ENCODE measurements around the gene SEZ6. TPM values are rescaled to one million over a fixed set of nuclear protein-coding genes. Genes with fewer than 3 reads are reported as not detected.

Gene SEZ6
- total RNA-seq, 3 donors from 2014 or later = not detected

DNA sequence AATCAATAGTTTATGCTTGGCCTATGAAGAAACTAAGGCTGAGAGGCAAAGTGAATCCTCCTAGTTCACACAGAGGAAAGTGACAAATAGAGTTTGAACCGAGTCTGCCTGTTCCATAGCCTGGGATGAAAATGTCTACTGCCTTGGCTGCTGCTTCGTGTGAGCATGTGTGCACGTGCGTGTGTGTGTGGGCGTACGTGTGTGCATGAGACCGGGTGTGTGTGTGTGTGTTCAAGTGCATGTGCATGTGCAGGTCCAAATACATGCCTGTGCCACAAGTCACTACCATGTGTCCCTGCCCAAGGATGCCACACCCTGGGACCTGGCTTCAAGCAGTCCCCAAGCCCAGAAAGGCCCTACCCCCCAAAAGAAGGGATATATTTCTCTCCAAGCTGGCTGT, 13.6 kb downstream of the SEZ6 start:
- Histone ChIP-seq H3K9me3 (no peaks in the 10 kb centered on the region), H3K27ac (no peak overlapping the region), H3K36me3 (no peaks in the 10 kb centered on the region), H3K27me3 (no peaks in the 10 kb centered on the region), H3K4me3 (no peak overlapping the region), H3K4me1 (no peaks in the 10 kb centered on the region)
- no peak for DNase-seq (ENCODE audit: low spot score in 2 of 2)
- TF ChIP-seq, protein P1, sequence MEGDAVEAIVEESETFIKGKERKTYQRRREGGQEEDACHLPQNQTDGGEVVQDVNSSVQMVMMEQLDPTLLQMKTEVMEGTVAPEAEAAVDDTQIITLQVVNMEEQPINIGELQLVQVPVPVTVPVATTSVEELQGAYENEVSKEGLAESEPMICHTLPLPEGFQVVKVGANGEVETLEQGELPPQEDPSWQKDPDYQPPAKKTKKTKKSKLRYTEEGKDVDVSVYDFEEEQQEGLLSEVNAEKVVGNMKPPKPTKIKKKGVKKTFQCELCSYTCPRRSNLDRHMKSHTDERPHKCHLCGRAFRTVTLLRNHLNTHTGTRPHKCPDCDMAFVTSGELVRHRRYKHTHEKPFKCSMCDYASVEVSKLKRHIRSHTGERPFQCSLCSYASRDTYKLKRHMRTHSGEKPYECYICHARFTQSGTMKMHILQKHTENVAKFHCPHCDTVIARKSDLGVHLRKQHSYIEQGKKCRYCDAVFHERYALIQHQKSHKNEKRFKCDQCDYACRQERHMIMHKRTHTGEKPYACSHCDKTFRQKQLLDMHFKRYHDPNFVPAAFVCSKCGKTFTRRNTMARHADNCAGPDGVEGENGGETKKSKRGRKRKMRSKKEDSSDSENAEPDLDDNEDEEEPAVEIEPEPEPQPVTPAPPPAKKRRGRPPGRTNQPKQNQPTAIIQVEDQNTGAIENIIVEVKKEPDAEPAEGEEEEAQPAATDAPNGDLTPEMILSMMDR (IDR thresholded peaks at IDR 0.05) = no peak
- TF ChIP-seq POLR2A (IDR thresholded peaks at IDR 0.05) = no peak
- TF ChIP-seq POLR2AphosphoS5 (IDR thresholded peaks at IDR 0.05) = no peak
- intact Hi-C loops (cut with DNase I; ENCODE audit: low total_unique reads) = no loop called here

DNA sequence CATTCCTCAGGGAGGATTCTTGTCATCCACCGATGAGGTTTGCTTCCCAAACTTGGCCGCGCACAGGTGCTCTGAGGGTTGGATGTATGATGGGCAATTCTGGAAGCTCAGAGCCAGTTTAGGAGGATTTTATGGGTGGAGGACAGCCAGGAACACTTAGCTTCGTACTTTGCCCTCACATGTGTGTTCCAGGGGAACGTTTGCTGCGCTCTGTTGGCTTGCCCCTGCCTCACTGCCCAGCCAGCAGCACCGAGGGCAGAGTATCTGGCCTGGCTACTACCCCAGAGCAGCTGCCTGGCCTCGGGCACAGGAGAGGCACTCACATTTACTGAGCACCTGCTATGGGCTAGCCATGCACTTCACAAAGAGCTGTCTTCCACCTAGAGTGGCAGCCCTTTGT, 14.1 kb downstream of the SEZ6 start:
- intact Hi-C loops (cut with DNase I; ENCODE audit: low total_unique reads) = no loop called here
- Histone ChIP-seq H3K4me3 (no peak overlapping the region), H3K27me3 (peaks cover 0 to 1% of the 10 kb centered on the region in 2 donors), H3K36me3 (no peaks in the 10 kb centered on the region), H3K27ac (no peak overlapping the region), H3K9me3 (no peaks in the 10 kb centered on the region), H3K4me1 (no peaks in the 10 kb centered on the region)
- TF ChIP-seq POLR2AphosphoS5 (IDR thresholded peaks at IDR 0.05) (no peak), POLR2A (IDR thresholded peaks at IDR 0.05) (no peak)
- TF ChIP-seq, protein P1 (IDR thresholded peaks at IDR 0.05) = no peak
- no peak for DNase-seq (ENCODE audit: low spot score in 2 of 2)

DNA sequence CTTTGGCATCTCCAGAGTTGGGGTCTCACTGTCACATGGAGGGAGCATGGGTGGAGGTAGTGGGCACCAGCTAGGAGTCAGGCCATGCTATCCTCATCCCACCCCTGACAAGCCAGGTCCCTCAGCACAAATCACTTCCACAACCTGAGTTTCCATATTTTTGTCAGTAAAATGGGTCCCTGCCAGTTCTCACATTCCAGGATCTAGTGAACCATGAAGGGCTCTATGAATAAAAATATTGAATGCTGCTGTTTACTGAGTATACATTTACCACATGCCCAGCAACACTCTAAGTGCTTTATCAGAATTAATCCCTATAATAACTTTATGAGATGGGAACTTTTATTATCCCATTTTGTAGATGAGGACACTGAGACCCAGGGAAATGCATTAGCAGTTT, 16.8 kb downstream of the SEZ6 start:
- intact Hi-C loops (cut with DNase I; ENCODE audit: low total_unique reads) = no loop called here

DNA sequence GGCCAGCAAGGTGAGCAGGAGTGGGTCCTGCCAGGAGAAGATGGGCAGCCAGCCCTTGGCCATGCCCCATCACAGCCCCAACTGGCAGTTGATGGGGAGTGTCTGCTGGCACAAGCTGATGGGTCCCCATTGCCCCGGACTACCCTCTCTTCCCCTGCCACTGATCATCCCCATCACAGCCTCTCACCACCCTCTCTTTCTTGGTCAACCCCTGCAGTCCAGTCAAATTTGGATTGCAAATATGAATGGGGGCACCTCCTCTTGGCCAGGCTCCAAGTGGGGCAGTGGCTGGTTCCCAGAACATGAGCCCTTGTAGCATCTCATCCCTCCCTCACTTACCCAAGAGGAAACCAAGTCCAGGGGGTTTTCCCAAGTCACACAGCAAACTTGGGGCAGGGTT, 17.4 kb downstream of the SEZ6 start:
- Histone ChIP-seq H3K9me3 (no peaks in the 10 kb centered on the region), H3K27me3 (peaks cover 0 to 13% of the 10 kb centered on the region in 2 donors), H3K4me3 (no peak overlapping the region), H3K36me3 (no peaks in the 10 kb centered on the region), H3K27ac (no peak overlapping the region), H3K4me1 (no peaks in the 10 kb centered on the region)
- no peak for DNase-seq (ENCODE audit: low spot score in 2 of 2)
- TF ChIP-seq POLR2AphosphoS5 (IDR thresholded peaks at IDR 0.05) (no peak), POLR2A (IDR thresholded peaks at IDR 0.05) (no peak)
- TF ChIP-seq, protein P1 (IDR thresholded peaks at IDR 0.05) = no peak
- intact Hi-C loops (cut with DNase I; ENCODE audit: low total_unique reads) = no loop called here

More for the DNA sequence above, 16.8 kb downstream of the SEZ6 start:
- Histone ChIP-seq H3K27ac (no peak overlapping the region), H3K9me3 (no peaks in the 10 kb centered on the region), H3K36me3 (no peaks in the 10 kb centered on the region), H3K4me1 (no peaks in the 10 kb centered on the region), H3K4me3 (no peak overlapping the region), H3K27me3 (peaks cover 0 to 13% of the 10 kb centered on the region in 2 donors)
- no peak for TF ChIP-seq POLR2AphosphoS5 (IDR thresholded peaks at IDR 0.05)
- no peak for TF ChIP-seq POLR2A (IDR thresholded peaks at IDR 0.05)
- DNase-seq (ENCODE audit: low spot score in 2 of 2) = no peak

DNA sequence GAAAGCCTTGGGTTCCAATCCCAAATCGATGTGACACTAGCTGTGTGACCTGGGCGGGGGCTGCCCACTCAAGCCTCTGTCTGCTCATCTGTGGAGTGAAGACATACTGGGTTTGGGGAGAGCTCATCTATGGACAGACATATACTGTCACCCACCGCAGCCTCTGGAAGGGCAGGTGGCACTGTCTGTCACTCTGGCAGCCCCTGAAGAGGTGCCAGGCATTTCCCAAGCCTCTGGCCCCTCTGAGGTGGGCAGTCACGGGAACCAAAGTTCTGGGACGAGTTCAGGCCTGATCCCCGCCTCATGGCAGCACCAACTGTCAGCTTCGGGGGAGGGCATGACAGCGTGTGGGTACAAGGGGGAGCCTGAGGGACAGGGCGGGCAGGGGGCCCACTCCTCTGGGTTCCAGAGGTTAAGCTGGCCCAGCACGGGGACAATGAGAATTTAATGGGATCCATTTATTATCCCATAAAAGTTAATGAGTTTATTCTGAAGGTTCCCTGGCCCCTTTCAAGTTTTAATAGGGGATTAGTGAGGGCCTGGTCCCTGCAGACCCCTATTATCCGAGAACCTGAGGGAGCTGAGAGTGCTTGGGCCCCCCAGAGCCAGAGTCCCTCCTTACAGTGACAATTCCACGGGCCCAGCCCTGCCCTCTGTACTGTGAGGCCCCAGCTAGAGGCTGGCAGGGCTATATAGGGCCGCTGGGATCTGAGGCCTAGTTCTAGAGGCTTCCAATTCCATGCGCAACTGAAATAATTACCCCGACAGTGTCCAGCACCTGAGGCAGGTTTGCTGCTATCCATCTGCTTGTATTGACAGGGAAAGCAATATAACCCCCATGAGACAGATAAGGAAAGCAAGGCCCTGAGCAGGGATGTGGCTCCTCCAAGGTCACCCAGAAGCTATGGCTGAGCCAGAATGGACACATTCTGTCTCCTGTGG, 18.8 kb downstream of the SEZ6 start:
- intact Hi-C loops (cut with DNase I; ENCODE audit: low total_unique reads) = no loop called here
- Histone ChIP-seq H3K9me3 (no peaks in the 10 kb centered on the region), H3K27me3 (peaks cover 0 to 13% of the 10 kb centered on the region in 2 donors), H3K4me1 (no peaks in the 10 kb centered on the region), H3K27ac (no peak overlapping the region), H3K4me3 (no peak overlapping the region), H3K36me3 (no peaks in the 10 kb centered on the region)
- TF ChIP-seq, protein P1 (IDR thresholded peaks at IDR 0.05) = no peak
- TF ChIP-seq POLR2AphosphoS5 (IDR thresholded peaks at IDR 0.05) (no peak), POLR2A (IDR thresholded peaks at IDR 0.05) (no peak)
- DNase-seq (ENCODE audit: low spot score in 2 of 2) = no peak

All from breast epithelium (tissue), 4 donors.